CD4-positive, CD25-positive, alpha-beta regulatory T cell (primary cell): ENCODE results near the gene MRPL34. TPM values are rescaled to one million over a fixed set of nuclear protein-coding genes. Genes with fewer than 3 reads are reported as not detected.
A peak's percentile ranks its signal among the peaks of the same experiment; 100 is the strongest.

Source experiments
- ATAC-seq, 2 donors: fragments of 150-1000 bp; cut with Tn5 transposase; one replicate each; pipeline ENCODE4 v1.10.0; 2021; ENCODE audit warnings: low read depth in 2 of 2, moderate number of reproducible peaks in 2 of 2, moderate library complexity in 1 of 2
- DNase-seq, 3 donors: peaks; one replicate each; pipeline versions ENCODE4 v3.0.0 to v3.0.0-alpha.2; 2012 to 2022; ENCODE audit warnings: mixed read lengths in 1 of 3
- H3K27ac ChIP-seq: one replicate; pipeline ENCODE4 v1.7.0; 2013; ENCODE audit warnings: mild to moderate bottlenecking, low read length; ENCODE audit not compliant: insufficient read depth, poor library complexity, severe bottlenecking
- H3K27me3 ChIP-seq: one replicate; pipeline ENCODE4 v1.7.0; 2013; ENCODE audit warnings: low read length; ENCODE audit not compliant: control insufficient read depth, insufficient read depth
- H3K36me3 ChIP-seq: one replicate; pipeline ENCODE4 v1.7.0; 2013; ENCODE audit warnings: mild to moderate bottlenecking, low read length, moderate library complexity; ENCODE audit not compliant: control insufficient read depth, insufficient read depth
- H3K4me1 ChIP-seq: 2 replicates; pipeline ENCODE4 v1.7.0; 2013; ENCODE audit warnings: mild to moderate bottlenecking, low read length; ENCODE audit not compliant: insufficient read depth, control insufficient read depth, poor library complexity, severe bottlenecking
- H3K4me3 ChIP-seq: one replicate; pipeline ENCODE4 v1.7.0; 2013; ENCODE audit warnings: low read depth, mild to moderate bottlenecking, low read length, moderate library complexity
- H3K9me3 ChIP-seq, 2 experiments: 1 replicate in 1 of 2; 2 replicates in 1 of 2; pipeline ENCODE4 v1.7.0; 2013; ENCODE audit warnings: low read length in 2 of 2, mild to moderate bottlenecking in 1 of 2, moderate library complexity in 1 of 2; ENCODE audit not compliant: control insufficient read depth in 2 of 2
- H3K27ac Mint-ChIP-seq, 3 donors: one replicate each; pipeline ENCODE4 v1.8.0; 2020 to 2022; ENCODE audit warnings: mild to moderate bottlenecking in 3 of 3, mixed read lengths in 3 of 3, moderate library complexity in 2 of 3
- H3K27me3 Mint-ChIP-seq: one replicate; pipeline ENCODE4 v1.8.0; 2022; ENCODE audit warnings: mild to moderate bottlenecking, mixed read lengths
- H3K36me3 Mint-ChIP-seq: one replicate; pipeline ENCODE4 v1.8.0; 2020; ENCODE audit warnings: mixed read lengths
- H3K4me1 Mint-ChIP-seq, 4 donors: one replicate each; pipeline ENCODE4 v1.8.0; 2020 to 2022; ENCODE audit warnings: mixed read lengths in 4 of 4, mild to moderate bottlenecking in 1 of 4
- H3K4me3 Mint-ChIP-seq, 4 donors: one replicate each; pipeline ENCODE4 v1.8.0; 2020 to 2022; ENCODE audit warnings: mild to moderate bottlenecking in 4 of 4, mixed read lengths in 4 of 4, moderate library complexity in 3 of 4
- H3K9me3 Mint-ChIP-seq, 7 donors: one replicate each; pipeline ENCODE4 v1.8.0; 2020 to 2022; ENCODE audit warnings: mixed read lengths in 7 of 7, mild to moderate bottlenecking in 3 of 7, moderate library complexity in 2 of 7
- polyA plus RNA-seq, 4 donors: library from polyadenylated mRNA; unstranded; fragments of 300-500 nt; fragmentation: Illumina TruSeq; gene quantifications; one replicate each; pipeline ENCODE4 v1.2.3, GENCODE V29; 2021
- total RNA-seq: library from RNA; stranded (reverse); gene quantifications from one replicate; pipeline ENCODE4 v1.2.3, GENCODE V29; 2022

Gene MRPL34
- total and polyA plus RNA-seq, 5 donors from 2014 or later, result 37.1 to 248 (median 231) TPM

DNA sequence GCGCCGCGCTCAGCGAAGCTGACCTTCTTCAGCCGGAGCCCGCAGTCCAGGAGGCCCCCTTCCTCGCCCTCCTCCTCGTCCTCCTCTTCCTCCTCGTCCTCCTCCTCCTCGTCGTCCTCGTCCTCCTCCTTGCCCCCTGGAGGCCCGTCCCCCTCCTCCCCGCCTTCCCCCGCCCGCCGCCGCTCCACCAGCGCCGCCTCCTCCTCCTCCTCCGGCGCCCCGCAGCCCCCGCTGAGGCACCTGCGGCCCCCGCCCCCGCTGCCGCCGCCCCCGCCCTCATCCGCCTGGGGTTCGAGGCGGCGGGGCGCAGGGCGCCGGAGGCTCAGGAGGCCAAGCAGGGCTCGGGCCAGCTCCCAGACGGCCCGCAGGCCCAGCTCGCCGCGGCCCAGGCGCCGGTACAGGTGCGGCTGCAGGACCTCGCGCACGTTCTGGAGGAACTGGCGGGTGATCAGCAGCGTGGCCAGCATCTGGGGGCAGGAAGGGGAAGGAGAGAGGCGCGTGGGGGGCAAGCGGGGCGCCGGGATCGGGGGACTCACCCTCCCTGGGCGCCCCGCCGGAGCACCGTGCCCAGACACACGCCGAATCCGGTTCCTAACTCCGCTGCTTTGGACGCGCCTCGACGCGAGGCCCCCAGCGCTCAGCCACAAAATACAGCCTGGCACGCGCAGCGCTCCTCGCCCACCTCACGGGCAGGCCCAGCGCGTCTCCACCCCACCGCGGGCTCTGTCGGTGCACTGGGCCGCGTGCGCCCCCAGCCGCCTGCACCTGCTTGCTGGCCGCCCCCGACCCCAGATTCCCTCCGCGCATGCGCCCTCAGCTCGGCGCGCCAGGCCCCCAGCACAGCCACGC is 23.1 kb downstream of the MRPL34 start:
- no peak overlapping the region for H3K27ac Mint-ChIP-seq
- Histone ChIP-seq H3K4me3 (no peak overlapping the region), H3K27me3 (no peaks in the 10 kb centered on the region), H3K27ac (peak overlapping the region; percentile 63), H3K9me3 (no peaks in the 10 kb centered on the region), H3K4me1 (peaks cover 28% of the 10 kb centered on the region), H3K36me3 (no peaks in the 10 kb centered on the region)
- peak; percentile 25 to 26 for ATAC-seq
- DNase-seq, result peak in 2 of 3 donors; percentile 31 to 39
- H3K27me3 Mint-ChIP-seq, result peaks cover 6% of the 10 kb centered on the region
- no peaks in the 10 kb centered on the region for H3K36me3 Mint-ChIP-seq
- peak overlapping the region in 2 of 4 donors; percentile 85 to 88 for H3K4me3 Mint-ChIP-seq
- H3K9me3 Mint-ChIP-seq, result no peaks in the 10 kb centered on the region
- peaks cover 0 to 21% (median 7%) of the 10 kb centered on the region in 4 donors for H3K4me1 Mint-ChIP-seq

DNA sequence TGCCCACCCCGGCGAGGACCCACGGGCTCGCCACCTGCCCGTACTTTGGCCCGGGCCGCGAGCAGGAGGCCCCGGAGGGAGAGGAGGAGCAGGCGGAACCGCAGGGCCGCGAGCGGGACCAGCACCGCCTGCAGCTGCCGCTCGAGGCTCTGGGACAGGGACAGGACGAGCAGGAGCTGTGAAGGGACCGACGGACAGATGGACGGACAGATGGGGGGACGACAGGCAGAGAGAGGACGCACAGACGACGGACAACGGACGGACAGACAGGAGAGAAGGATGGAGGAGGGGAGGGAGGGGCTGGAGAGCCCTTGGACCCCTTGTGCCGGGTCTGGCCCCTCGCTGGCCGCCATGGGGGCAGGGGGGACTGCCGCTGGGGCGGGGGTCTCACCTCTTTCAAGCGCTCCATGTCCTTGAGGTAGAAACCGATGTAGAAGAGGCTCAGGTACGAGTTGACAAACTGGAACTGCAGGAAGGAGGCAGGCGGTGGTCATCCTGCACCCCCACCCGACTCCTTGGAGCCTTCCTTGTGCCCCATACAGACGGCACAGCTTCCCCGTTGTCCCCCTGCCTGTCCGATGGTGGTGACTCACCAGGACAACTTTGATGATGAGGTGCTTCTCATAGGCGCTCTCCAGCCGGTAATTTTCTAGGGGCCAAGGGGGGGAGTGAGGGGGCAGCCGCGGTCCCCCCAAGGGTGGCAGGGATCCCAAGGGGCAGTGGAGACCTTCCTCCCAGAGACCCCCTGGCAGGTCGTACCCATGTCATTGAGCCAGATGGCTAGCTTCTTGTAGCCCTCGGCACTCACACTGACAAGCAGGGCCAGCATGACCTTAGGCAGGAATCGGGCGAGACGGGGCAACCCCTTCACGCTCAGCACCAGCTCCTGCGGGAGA is 23.9 kb downstream of the MRPL34 start:
- Mint-ChIP-seq H3K4me1 (peaks cover under 1 to 25% (median 11%) of the 10 kb centered on the region in 4 donors), H3K36me3 (no peaks in the 10 kb centered on the region), H3K4me3 (peak overlapping the region; percentile 21 to 70 (median 54)), H3K9me3 (no peaks in the 10 kb centered on the region), H3K27me3 (peaks cover 9% of the 10 kb centered on the region), H3K27ac (no peak overlapping the region)
- DNase-seq (no peak), ATAC-seq (no peak)
- peaks cover 34% of the 10 kb centered on the region for H3K4me1 ChIP-seq
- no peaks in the 10 kb centered on the region for H3K27me3 ChIP-seq
- H3K9me3 ChIP-seq, result no peaks in the 10 kb centered on the region
- H3K4me3 ChIP-seq, result no peak overlapping the region
- no peak overlapping the region for H3K27ac ChIP-seq
- H3K36me3 ChIP-seq, result no peaks in the 10 kb centered on the region

DNA sequence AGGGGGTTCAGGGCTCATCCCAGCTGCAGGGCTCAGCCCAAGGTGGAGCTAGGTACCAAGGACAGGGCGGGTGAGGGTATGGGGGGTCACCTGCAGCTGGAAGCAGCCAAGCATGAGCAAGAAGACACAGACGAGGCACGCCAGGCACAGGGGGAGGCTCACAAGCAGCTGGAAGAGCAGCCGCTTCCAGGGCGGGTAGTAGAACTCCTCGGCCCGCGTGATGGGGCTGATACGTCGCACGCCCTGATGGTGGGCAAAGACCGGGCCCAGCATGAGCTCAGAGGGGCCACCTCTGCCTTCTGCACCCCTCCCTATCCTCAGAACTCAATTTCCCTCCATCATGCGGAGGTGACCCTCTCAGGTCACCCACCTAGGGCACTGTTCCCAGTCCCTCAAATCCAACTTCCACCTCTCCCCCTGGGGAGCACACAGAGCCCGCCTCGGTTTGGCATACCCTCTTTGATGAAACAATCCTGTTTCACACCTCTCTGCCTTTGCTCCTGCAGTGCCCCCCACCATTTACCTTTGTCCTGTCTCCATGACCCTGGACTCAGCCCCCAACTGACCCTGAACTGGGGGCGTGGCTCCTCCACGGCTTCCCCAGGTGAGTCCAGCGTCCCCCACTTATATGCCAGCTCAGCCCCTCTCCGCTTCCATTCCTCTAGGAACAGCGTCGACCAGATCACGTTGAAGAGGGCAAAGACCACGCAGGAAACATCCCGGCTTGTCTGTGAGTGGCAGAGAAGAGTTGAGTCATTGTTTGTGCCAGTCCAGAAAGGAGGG is 24.8 kb downstream of the MRPL34 start:
- H3K27me3 Mint-ChIP-seq, result peaks cover 9% of the 10 kb centered on the region
- H3K9me3 Mint-ChIP-seq, result no peaks in the 10 kb centered on the region
- Histone ChIP-seq H3K27ac (no peak overlapping the region), H3K27me3 (no peaks in the 10 kb centered on the region), H3K4me3 (no peak overlapping the region), H3K36me3 (no peaks in the 10 kb centered on the region), H3K4me1 (peaks cover 41% of the 10 kb centered on the region), H3K9me3 (no peaks in the 10 kb centered on the region)
- ATAC-seq, result no peak
- H3K36me3 Mint-ChIP-seq, result no peaks in the 10 kb centered on the region
- no peak overlapping the region for H3K27ac Mint-ChIP-seq
- DNase-seq, result no peak
- H3K4me3 Mint-ChIP-seq, result peak overlapping the region; percentile 27 to 86 (median 68)
- H3K4me1 Mint-ChIP-seq, result peaks cover 5 to 31% (median 14%) of the 10 kb centered on the region in 4 donors

DNA sequence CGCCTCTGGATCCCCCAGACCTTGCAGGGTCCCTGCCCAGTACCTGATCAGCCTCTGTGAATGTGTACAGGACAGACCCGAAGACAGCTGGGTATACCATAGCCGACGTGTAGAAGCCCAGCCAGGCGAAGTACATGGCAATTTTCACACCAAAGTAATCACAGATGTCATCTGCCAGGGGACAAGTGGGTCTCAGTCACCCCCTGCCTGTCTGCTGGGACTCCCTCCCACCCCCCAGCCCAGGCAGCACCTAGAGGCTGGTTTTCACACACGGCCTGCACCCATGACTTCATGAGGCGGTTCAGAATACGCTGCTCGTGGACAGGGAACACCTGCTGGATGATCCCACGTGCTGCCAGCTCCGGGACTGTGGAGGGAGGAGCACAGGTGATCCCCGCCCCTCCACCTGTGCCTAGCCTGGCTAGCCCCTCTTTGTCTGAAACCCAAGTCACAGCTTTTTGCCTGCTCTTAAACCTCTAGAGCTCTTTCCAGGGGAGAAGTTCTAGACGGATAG is 25.4 kb downstream of the MRPL34 start:
- Mint-ChIP-seq H3K4me3 (peak overlapping the region in 3 of 4 donors; percentile 27 to 86 (median 75)), H3K36me3 (no peaks in the 10 kb centered on the region), H3K27ac (no peak overlapping the region), H3K27me3 (peaks cover 9% of the 10 kb centered on the region), H3K9me3 (no peaks in the 10 kb centered on the region), H3K4me1 (peaks cover 5 to 33% (median 12%) of the 10 kb centered on the region in 4 donors)
- H3K4me1 ChIP-seq, result peaks cover 43% of the 10 kb centered on the region
- no peak for DNase-seq
- H3K4me3 ChIP-seq, result no peak overlapping the region
- no peaks in the 10 kb centered on the region for H3K9me3 ChIP-seq
- H3K27me3 ChIP-seq, result no peaks in the 10 kb centered on the region
- H3K36me3 ChIP-seq, result no peaks in the 10 kb centered on the region
- no peak overlapping the region for H3K27ac ChIP-seq
- ATAC-seq, result no peak

DNA sequence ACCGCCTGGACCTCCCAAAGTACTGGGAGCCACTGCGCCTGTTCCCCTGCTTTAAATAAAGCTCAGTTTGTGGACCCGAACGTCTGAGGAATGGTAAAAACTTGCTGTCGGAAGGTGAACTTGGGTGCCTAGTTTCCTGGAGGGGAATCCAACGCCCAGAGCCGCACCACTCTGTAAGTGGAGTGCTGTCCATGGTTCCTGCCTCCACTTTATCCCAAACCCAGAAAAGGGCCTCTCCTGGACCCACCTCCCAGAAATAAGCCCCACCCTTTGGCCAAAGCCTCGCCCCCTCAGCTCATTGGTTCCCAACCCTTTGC is 26.6 kb downstream of the MRPL34 start:
- peaks cover 54% of the 10 kb centered on the region for H3K4me1 ChIP-seq
- no peaks in the 10 kb centered on the region for H3K36me3 ChIP-seq
- H3K27me3 ChIP-seq, result no peaks in the 10 kb centered on the region
- no peak overlapping the region for H3K4me3 ChIP-seq
- Mint-ChIP-seq H3K36me3 (no peaks in the 10 kb centered on the region), H3K4me1 (peaks cover 5 to 44% (median 12%) of the 10 kb centered on the region in 4 donors), H3K27ac (no peak overlapping the region), H3K9me3 (no peaks in the 10 kb centered on the region), H3K4me3 (peak overlapping the region in 2 of 4 donors; percentile 27 to 74), H3K27me3 (peaks cover 9% of the 10 kb centered on the region)
- DNase-seq (no peak), ATAC-seq (no peak)
- H3K27ac ChIP-seq, result no peak overlapping the region
- H3K9me3 ChIP-seq, result no peaks in the 10 kb centered on the region

DNA sequence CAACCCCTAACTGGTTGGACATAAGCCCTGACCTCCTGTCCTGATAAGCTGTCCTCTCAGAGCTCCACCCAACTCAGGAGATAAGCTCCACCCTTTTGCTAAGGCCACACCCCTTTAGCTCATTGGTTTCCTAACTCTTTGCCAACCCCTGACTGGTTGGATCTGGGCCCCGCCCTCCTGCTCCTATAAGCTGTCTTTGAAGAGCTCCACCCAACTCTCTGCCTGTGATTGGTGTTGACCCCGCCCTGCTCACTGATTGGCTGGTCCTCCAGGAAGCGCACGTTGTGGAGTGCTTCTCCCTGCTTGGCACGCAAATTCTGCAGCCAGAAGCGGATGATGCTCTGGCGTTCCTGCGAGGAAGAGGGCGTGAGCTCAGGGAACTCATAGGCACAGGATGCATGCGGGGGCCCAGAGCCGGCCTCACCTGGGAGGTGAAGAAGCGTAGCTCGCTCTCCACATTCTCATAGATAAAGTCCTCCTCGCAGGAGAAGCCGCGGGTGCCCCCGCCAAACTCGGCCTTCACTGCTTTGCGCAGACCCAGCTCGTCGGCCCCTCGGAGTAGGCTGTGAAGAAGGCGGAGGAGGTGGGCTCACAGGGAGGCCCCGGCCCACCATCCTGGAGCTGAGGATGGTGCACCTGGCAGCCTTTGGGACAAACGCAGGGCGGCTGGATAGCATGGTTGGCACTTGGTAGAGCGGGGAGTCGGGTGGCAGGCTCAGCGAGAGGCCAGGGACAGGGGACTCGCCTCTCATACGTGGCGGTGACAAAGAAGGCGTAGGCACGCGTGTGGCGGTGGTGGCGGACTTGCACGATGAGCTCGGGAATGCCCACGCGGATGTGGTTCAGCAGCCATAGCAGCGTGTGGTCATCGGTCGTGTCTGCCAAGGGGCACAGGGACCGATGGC is 27.3 kb downstream of the MRPL34 start:
- no peaks in the 10 kb centered on the region for H3K36me3 ChIP-seq
- peaks cover 9% of the 10 kb centered on the region for H3K27me3 Mint-ChIP-seq
- no peaks in the 10 kb centered on the region for H3K9me3 ChIP-seq
- peak overlapping the region; percentile 65 to 88 (median 79) for H3K4me3 Mint-ChIP-seq
- no peaks in the 10 kb centered on the region for H3K9me3 Mint-ChIP-seq
- H3K27ac ChIP-seq, result no peak overlapping the region
- no peak overlapping the region for H3K4me3 ChIP-seq
- H3K36me3 Mint-ChIP-seq, result no peaks in the 10 kb centered on the region
- H3K27ac Mint-ChIP-seq, result no peak overlapping the region
- peak in 1 of 3 donors; percentile 59 for DNase-seq
- no peaks in the 10 kb centered on the region for H3K27me3 ChIP-seq
- peaks cover 56% of the 10 kb centered on the region for H3K4me1 ChIP-seq
- ATAC-seq, result no peak
- H3K4me1 Mint-ChIP-seq, result peaks cover 5 to 50% (median 15%) of the 10 kb centered on the region in 4 donors
